Retinal pigment epithelial cell (primary cell): ENCODE data around the gene GIPC3.

Experiments
- DNase-seq: peaks from one replicate; pipeline ENCODE4 v3.0.0-alpha.2; 2010; ENCODE audit warnings: low read depth
- H3K4me3 ChIP-seq: 2 replicates; pipeline ENCODE4 v1.5.1; 2011; ENCODE audit warnings: mild to moderate bottlenecking, low read length, control low read depth, moderate library complexity
- CTCF ChIP-seq: conservative IDR thresholded peaks from 2 replicates; pipeline ENCODE4 v1.5.1; 2011; ENCODE audit warnings: low read depth, low read length, control low read depth, inconsistent platforms

GIPC3 gene

GRCh38 chr19:3606690-3607289, 21.5 kb downstream of the GIPC3 start, which contains the start of gene TBXA2R:
TBXA2R (minus strand) TSS chr19:3606875; CDS start chr19:3600634, 6,241 bp downstream.
- TF ChIP-seq CTCF, result no peak
- peak within 1 kb of the TSS; percentile 44 for H3K4me3 ChIP-seq
- no peak for DNase-seq

GRCh38 chr19:3607303-3608078, 22.2 kb downstream of the GIPC3 start:
- peak overlapping the region; percentile 44 for H3K4me3 ChIP-seq
- DNase-seq, result no peak
- TF ChIP-seq CTCF, result no peak

GRCh38 chr19:3608079-3608641, 22.9 kb downstream of the GIPC3 start:
- no peak overlapping the region for H3K4me3 ChIP-seq
- no peak for TF ChIP-seq CTCF
- no peak for DNase-seq

GRCh38 chr19:3608750-3609322, 23.6 kb downstream of the GIPC3 start:
- H3K4me3 ChIP-seq, result no peak overlapping the region
- no peak for DNase-seq
- TF ChIP-seq CTCF, result no peak

- no peak for DNase-seq
- H3K4me3 ChIP-seq, result no peak overlapping the region
- TF ChIP-seq CTCF, result no peak
Observed at GRCh38 chr19:3609779-3610719, 24.8 kb downstream of the GIPC3 start.

- TF ChIP-seq CTCF, result no peak
- no peak for DNase-seq
- H3K4me3 ChIP-seq, result no peak overlapping the region
Observed at GRCh38 chr19:3610745-3611717, 25.8 kb downstream of the GIPC3 start.
